HUDEP-2 (cell line): ENCODE results near the gene LILRA5.
"Not testable (repeated sequence)": the region's sequence is repeated elsewhere in the genome, so short reads cannot be mapped to it uniquely, and the experiment has no call there.

Source experiments
- DNase-seq, 76 experiments: peaks; one replicate each; lab custom pipeline; 2025; ENCODE audit not compliant: unreplicated experiment in 76 of 76; lab: John Stamatoyannopoulos, UW

LILRA5 gene

GRCh38 chr19:54335164-54335563 is 22.2 kb upstream of the LILRA5 start:
- DNase-seq: peak in 2 of 76 experiments; percentile 8 to 21

- no peak for DNase-seq
Observed at GRCh38 chr19:54333586-54334298, 20.8 kb upstream of the LILRA5 start.

DNA sequence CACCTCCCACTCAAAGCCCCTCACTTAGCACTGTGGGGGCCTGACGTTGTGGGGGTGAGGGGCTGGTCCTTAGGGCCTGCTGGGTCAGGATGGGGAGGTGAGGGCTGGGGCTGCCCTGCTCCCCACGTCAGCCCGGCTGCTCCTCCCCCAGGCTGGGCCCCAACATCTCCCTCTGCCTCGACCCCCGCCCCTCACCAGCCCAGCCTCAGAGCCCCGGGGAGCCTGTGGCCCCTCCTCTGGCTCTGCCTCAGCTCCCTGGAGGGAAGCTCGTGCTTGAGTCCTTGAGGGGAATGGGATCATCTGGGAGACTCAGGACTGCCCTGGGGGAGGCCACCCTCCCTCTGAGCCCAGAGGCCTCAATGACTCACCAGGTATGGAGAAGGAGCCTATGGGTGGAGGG is 19.2 kb upstream of the LILRA5 start:
- no peak for DNase-seq

DNA sequence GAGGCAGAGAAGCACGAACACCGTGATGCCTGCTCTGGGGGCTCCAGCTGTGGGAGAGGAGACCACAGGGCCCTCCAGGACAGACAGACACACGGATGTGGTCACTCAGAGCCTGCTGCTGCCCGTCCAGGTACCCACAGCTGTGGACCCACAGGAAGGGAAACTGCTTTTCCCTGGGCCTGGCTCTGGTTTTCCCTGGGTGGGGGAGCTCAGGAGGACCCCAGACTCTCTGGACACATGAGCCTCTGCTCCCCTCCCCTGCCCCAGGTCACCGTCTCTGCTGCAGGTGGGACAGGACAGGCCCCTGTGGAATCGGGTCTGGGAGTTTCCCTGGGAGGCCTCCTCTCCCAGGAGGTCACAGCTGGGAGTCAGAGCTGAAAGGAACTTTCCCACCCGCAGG is 18.7 kb upstream of the LILRA5 start:
- DNase-seq: no peak

DNA sequence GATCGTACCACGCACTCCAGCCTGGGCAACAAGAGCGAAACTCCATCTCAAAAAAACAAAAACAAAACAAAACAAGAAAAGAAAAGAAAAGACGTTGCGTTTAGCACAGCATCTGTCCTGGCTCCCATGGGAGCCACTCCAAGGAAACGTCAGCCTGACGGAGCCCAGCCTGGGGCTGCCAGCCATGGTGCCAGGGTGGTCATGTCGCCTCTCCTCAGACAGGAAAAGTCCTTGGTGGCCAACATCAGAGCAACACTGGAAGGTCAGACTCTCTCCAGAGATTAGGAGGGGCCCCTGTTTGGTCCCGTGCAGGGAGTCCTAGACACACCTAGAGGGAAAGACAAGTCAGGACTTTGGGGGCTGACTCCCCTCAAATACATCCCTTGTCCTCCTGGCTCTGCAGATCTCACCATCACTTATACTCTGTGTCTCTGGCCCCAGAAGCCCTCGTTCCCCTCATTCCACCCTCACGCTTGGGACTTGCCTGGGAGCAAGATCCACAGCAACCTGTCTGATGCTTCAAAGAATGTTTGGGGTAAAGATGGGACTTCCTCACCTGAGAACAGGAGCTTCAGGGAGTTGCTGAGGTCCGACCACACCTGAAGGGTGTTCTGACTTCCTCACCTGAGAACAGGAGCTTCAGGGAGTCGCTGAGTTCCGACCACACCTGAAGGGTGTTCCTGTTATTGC is 16.7 kb upstream of the LILRA5 start:
- no peak for DNase-seq

DNA sequence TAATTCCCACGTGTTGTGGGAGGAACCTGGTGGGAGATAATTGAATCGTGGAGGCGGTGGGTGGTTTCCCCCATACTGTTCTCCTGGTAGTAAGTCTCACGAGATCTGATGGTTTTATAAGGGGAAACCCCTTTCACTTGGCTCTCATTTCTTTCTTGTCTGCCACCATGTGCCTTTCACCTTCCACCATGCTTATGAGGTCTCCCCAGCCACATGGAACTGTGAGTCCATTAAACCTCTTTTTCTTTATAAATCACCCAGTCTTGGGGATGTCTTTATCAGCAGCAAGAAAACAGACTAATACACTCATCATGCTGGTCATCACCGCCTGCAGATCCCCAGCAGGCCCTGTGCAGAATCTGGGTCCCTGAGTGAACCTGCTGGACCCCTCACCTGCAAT is 15.8 kb upstream of the LILRA5 start:
- DNase-seq: not testable (repeated sequence)

- DNase-seq: no peak
Observed at GRCh38 chr19:54325631-54326030, 12.7 kb upstream of the LILRA5 start.

GRCh38 chr19:54325194-54325621 is 12.2 kb upstream of the LILRA5 start:
- DNase-seq: peak in 28 of 76 experiments; percentile 8 to 69 (median 38)

DNA sequence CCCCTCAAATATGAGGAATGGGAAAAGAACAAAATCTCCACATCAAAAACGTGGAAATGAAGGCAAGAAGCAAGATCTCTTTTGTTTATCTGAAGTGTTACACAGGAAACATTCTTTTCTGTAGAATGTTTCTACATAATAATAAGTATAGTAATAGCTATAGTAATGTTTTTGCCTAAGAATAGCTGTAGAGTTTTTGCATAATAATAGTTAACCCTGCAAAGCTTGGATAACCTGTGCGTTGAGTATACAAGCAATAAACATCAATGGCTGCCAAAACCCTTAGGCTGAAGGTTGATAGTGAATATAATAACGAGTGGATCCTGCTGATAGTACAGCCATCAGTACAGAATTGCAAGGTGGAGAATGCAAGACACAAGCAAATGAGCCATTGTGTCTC is 11.1 kb upstream of the LILRA5 start:
- DNase-seq: no peak

DNA sequence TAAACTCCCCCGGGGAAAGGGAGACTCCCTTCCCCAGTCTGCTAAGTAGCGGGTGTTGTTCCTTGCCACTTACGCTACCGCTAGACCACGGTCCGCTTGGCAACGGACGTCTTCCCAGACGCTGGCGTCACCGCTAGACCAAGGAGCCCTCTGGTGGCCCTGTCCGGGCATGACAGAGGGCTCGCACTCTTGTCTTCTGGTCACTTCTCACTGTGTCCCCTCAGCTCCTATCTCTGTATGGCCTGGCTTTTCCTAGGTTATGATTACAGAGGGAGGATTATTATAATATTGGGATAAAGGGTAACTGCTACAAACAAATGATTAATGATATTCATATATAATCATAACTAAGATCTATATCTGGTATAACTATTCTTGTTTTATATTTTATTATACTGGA is 10.0 kb upstream of the LILRA5 start:
- not testable (repeated sequence) for DNase-seq

- DNase-seq: not testable (repeated sequence)
Observed at GRCh38 chr19:54322295-54322694, 9.3 kb upstream of the LILRA5 start.

GRCh38 chr19:54319892-54320670 is 7.1 kb upstream of the LILRA5 start:
- no peak for DNase-seq

- no peak for DNase-seq
Observed at GRCh38 chr19:54319049-54319448, 6.1 kb upstream of the LILRA5 start.

DNA sequence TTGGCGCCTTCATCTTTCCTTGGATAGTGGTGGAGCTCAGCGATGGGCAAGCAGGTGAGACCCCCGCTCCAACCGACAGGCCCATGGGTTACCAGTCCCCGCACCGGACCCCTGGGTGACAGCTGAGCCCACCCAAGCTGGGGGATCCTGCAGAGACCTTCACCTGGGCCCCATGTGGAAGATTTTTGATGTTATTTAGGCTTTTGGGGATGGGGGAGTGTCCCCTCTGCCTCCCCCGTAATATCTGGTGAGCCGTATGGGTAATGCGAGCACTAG is 4.9 kb upstream of the LILRA5 start:
- no peak for DNase-seq

- DNase-seq: no peak
Observed at GRCh38 chr19:54317108-54317964, 4.4 kb upstream of the LILRA5 start.

GRCh38 chr19:54316746-54317107 is 3.8 kb upstream of the LILRA5 start:
- no peak for DNase-seq

- no peak for DNase-seq
Observed at GRCh38 chr19:54315956-54316355, 3.0 kb upstream of the LILRA5 start.

DNA sequence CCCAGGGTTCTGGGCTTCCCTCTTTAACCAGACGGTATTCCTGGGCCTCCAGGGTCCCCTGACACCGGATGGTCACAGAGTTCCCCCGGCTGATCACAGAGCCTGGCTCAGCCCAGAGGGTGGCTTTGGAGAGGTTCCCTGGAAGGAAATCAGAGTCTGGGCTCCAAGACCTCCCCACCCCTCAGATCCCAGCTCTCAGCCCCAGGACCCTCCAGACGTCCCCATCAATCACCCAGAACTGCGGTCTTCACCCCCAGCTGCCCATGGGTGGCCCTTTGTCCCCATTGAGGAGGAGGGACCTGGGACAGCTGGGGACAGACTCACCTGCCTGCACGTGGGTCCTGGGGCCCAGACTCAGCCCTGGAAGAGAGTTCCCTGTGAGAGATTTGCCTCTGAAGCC is 955 bp downstream of the LILRA5 start:
- DNase-seq: no peak

GRCh38 chr19:54311486-54311885 is 1.5 kb downstream of the LILRA5 start:
- DNase-seq: no peak

DNA sequence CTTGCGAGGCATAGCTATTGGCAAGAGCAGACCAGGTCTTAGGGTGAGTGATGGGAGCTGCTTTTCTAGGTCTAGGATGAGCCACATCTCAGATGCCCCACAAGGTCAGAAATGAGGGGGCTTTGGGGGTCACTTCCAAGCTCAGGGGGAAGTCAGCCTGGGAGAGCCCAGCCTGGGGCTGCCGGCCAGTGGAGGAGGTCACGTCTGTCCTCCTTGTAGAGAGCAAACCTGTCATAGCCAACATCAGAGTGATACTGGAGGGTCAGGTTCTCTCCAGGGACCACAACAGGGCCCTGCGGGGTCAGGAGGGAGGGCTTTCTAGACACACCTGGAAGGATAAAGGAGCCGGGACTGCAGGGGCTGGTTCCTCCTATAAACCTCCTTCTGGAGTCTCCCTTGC is 2.4 kb downstream of the LILRA5 start:
- DNase-seq: no peak

DNA sequence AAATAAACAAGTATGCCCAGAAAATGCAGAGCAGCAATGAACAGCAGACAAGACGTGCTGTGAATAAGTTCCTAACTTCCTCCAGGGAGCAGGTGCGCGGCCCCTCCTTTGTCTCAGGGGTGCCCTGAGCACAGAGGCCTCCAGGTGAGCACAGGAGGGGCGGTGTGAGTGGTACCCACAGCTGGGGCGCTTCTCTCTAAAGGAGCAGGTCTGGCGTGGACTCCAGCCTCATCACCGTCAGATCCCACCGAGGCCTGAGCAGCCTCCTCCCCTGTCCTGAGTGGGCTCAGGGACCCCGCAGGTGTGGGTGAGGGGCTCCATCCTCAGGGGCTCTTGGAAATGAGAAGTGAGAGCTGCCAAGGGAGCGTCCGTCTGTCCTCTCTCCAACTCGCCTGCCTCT is 3.2 kb downstream of the LILRA5 start:
- DNase-seq: no peak
